Urinary bladder (tissue), 4 donors: Measurements from ENCODE around the gene GPS2. TPM values are rescaled to one million over a fixed set of nuclear protein-coding genes. Genes with fewer than 3 reads are reported as not detected.

Experiments used
- DNase-seq: peaks from one replicate; pipeline ENCODE4 v3.0.0-alpha.2; 2015; ENCODE audit errors: extremely low spot score
- H3K27ac ChIP-seq: one replicate; pipeline ENCODE4 v1.5.1; 2013; ENCODE audit warnings: low read depth, mild to moderate bottlenecking, moderate library complexity
- H3K36me3 ChIP-seq: one replicate; pipeline ENCODE4 v1.6.1; 2013; ENCODE audit warnings: mild to moderate bottlenecking, moderate library complexity; ENCODE audit not compliant: insufficient read depth
- H3K4me1 ChIP-seq: one replicate; pipeline ENCODE4 v1.6.1; 2013; ENCODE audit warnings: mild to moderate bottlenecking, moderate library complexity; ENCODE audit not compliant: insufficient read depth
- H3K4me3 ChIP-seq: one replicate; pipeline ENCODE4 v1.5.1; 2013; ENCODE audit warnings: low read depth, low read length
- WGBS: extraction: QIAGEN DNeasy Blood & Tissue Kit; methylation state at CpG from one replicate; pipeline ENCODE4 v1.1.7; 2013; 5-methylcytosine and 5-hydroxymethylcytosine counted together
- polyA plus RNA-seq: library from polyadenylated mRNA; stranded (reverse); fragments of 200-250 nt; gene quantifications from one replicate; pipeline ENCODE4 v1.2.3, GENCODE V29; 2013
- total RNA-seq: library from RNA; depleted of rRNA; stranded (reverse); fragments of >200 nt; gene quantifications from one replicate; pipeline ENCODE4 v1.2.3, GENCODE V29; 2014
- donor health status: healthy with polysubstance abuse.
- donor health status: healthy.

Gene GPS2
- total and polyA plus RNA-seq, 2 donors: 25.0 to 70.2 TPM

DNA sequence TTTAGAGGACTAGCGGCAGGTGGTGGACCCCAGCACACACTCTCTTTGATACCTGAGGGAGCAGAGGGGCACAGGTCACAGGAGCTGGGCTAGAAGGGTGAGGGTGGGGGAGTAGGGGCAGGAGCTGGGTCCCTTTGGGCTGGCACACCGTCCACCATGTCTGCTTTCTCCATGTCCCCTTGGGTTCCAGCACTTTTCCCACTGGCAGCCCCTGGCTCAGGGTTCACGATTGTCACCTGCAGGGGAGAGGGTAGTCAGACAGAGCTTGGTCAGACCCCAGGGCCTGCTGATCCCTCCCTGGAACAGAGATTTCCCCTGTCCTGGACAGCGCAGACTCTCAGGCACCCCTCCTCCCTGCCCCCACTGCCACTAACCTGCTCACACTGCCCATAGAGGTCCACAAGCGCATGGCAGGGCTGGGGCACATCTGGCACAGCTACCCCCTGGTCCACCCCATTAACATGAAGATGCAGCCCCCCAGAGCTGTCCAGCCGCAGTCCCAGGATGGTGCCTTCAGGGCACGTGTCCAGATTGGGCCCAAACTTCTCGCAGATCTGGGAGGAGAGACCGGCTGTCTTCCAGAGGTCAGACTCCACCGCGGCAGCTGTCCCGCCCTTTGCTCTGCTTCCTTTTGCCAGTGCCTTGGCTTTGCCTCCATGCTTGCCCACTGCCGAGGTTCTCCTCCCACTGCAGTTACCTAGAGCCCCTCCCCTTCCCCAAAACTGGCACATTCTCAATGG, 3.1 kb upstream of the GPS2 start:
- no peaks in the 10 kb centered on the region for H3K4me1 ChIP-seq
- H3K4me3 ChIP-seq: no peak overlapping the region
- peaks cover 9% of the 10 kb centered on the region for H3K36me3 ChIP-seq
- no peak for DNase-seq
- H3K27ac ChIP-seq: no peak overlapping the region
- 91% methylated on average over 13 of the region's 13 CpGs for WGBS

DNA sequence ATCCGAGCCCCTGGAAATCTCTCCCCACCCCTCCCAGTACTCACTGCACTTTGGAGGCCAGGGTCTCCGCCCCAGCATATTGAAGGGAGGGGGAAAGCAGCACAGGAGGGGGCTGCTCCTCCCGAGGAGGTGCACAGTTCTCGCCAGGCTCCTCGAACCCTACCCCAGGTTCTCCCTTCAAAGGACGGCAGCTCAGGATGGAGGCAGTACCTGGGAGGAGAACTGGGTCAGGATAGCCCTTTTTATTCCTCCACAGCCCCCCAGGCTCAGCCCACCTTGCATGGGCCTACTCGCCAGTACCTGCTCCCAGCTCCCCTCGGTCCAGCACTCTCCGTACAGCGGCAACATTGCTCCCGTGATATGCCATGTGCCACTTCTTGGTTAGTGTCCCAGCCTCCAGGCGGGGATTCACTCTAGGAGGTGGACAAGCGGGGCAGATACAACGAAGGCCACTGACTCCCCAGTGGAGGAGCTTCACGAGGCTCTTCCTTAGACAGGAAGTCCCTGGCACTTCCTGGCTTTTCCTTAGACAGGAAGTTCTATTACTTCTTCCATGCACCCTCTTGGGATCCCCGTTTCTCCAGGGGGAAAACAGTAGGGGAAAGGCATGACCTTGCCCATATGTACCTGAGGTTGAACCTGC, 2.1 kb upstream of the GPS2 start:
- H3K36me3 ChIP-seq: peaks cover 9% of the 10 kb centered on the region
- no peak overlapping the region for H3K27ac ChIP-seq
- 85% methylated on average over 16 of the region's 16 CpGs for WGBS
- no peak overlapping the region for H3K4me3 ChIP-seq
- no peak for DNase-seq
- H3K4me1 ChIP-seq: no peaks in the 10 kb centered on the region

DNA sequence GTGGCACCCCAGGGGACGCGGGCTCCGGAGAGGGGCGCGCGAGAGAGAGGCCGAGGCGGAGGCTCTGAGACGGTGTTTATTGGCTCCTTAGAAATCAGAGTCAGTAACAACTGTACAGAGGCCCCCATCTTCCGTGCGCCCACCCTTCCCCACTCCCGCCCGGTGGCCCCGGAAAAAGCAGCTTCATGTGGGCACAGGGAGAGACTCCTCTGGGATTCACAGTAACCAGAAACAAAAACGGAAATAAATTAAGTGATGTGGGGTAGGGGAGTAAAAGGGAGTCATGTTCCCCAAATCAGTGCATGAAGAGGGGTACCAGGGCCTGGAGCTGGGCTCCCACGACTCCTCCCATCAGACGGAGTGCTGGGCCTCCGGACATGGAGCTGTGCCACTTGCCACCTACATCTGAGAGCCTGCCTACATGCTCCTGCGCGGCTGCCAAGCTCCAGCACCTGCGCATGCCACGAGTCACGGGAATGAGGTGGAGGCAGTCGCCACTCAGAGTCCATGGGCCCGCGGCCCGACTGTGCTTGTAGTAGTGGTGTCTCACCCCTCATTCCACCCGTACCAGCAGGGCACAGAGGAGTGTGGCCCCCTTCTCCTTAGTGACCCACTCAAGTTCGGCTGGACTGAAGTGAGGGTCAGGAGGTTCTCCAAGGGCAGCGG, 543 bp upstream of the GPS2 start:
- Histone ChIP-seq H3K4me1 (no peaks in the 10 kb centered on the region), H3K27ac (peak overlapping the region; percentile 95), H3K4me3 (peak overlapping the region; percentile 92), H3K36me3 (peaks cover 12% of the 10 kb centered on the region)
- no peak for DNase-seq
- WGBS: 38% methylated on average over 30 of the region's 30 CpGs

DNA sequence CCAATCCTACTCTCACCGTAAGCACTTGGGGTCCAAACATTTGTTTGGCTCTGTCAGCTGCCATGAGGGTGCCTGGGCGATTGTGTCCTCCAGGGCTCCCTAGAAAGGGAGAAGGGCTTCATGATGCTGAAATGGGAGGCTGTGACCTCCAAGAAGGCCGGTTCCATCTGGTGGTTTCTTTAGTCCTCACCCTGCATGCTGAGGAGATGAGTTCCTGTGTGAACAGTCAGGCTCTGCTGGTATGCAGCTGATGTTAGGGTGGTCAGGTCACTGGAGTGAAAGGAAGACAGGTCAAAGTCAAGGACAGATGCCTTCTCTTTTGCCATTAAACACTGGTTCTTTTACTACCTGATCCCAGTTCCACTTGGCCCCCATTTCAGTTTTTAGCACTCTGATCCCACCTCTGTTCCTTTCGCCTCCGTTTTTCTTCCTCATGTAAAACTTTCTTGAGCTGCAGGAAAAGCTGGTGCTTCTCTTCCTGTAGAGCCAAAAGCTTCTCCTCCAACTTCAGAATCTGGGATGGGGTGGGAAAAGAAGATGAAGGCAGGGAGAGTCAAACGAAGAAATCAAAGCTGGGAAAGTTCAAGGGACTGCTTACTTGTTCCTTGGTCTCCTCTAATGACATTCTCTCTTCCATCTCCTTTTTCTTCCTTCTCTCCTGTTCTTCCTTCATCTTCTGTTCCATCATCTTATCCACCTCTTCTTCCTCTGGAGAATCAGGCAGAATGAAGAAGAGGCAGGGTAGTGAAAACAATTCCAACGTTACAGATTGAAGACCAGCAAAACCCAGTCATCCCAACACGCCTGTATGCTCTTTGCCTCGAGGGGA, 1.1 kb downstream of the GPS2 start:
- peak overlapping the region; percentile 92 for H3K4me3 ChIP-seq
- peak overlapping the region; percentile 95 for H3K27ac ChIP-seq
- peaks cover 11% of the 10 kb centered on the region for H3K36me3 ChIP-seq
- WGBS: 48% methylated on average over 9 of the region's 9 CpGs
- no peak for DNase-seq
- H3K4me1 ChIP-seq: no peaks in the 10 kb centered on the region

DNA sequence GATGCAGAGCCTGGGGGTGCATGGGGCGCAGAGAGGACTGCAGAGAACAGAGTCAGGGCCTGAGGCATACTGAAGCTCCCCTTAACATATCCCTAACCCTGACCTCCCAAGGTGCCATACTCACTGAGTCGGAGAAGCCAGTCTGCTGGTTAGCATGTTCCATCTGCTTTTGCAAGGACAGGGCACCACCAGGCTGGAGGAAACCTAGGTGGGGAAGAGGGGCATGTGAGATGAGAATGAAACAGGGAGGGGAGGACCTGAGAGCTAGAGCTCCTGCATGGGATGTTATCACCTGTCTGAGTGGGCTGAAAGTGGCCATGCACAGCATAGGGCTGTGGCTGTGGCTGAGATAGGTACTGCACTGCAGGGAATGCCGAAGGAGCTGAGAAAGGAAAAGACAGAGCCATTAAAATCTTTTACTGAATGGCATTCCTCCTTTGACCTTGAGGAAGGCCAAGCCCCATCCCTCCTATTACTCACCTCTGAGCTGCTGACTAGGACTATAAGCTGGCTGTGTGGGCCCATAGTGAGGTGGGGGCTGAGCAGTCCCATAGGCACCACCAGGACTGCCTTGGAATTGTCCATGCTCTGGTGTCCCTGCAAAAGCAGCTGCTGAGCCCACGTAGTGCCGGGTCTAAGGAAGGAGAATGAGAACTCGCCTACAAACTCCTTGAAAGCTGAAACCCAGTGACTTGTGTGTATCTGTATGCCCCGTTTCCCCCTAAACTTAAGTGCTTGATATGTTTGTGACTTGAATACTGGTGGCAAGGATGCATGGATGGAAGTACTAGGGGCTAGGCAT, 1.9 kb downstream of the GPS2 start:
- Histone ChIP-seq H3K4me3 (no peak overlapping the region), H3K36me3 (peaks cover 9% of the 10 kb centered on the region), H3K4me1 (no peaks in the 10 kb centered on the region), H3K27ac (no peak overlapping the region)
- DNase-seq: no peak
- WGBS: 88% methylated on average over 7 of the region's 7 CpGs

DNA sequence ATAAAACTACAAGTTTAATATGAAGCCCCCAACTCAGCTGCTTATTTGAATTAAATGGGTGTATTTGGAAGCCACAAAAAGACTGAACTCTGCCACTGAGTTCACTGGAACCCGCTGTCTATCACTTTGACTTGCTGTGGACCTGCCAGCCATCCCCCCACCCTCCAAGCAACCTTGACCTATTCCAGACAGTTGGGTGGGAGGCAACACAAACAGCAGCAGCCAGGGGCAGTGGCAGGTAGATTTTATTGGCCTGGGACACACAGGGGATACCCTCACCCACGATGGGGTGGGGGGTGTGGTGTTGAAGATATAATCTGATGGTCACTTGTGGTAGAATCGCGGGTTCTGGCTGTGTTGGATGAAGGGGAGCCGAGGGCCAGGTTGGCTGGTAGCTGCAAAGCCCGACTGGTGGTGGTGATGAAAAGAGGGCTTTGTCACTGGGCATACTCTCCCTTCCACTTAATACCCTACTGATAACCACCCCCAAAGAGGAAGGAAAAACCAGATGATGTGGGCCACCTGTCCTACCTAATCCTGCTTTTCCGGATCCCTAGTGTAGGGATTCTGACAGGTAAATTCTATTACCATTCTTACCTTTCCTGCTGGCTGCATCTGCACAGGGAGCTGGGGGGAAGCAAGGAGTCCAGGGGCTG, 2.6 kb downstream of the GPS2 start:
- no peaks in the 10 kb centered on the region for H3K4me1 ChIP-seq

DNA sequence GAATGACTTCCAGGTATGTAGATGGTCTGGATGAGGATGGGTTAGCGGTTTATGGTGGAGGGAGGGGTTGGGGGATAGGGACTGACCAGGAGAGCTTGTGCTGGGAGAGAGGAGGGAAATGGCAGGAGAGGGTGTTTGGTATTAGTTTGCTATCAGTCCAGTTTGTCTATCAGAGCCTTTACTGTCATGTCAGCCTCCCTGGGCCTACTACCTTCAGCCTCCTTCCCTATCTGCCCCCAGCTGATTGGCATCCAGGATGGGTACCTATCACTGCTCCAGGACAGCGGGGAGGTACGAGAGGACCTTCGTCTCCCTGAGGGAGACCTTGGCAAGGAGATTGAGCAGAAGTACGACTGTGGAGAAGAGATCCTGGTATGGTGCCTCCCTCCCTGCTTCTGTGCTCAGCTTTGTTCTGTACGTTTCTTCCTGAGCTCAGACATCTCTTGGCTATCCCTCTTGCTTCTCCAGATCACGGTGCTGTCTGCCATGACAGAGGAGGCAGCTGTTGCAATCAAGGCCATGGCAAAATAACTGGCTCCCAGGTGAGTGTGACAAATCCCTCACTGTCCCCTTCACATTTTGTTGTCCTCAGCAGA, 4.0 kb downstream of the GPS2 start:
- H3K27ac ChIP-seq: no peak overlapping the region
- no peak for DNase-seq
- no peak overlapping the region for H3K4me3 ChIP-seq
- H3K4me1 ChIP-seq: no peaks in the 10 kb centered on the region
- 82% methylated on average over 7 of the region's 7 CpGs for WGBS
- H3K36me3 ChIP-seq: peaks cover 6% of the 10 kb centered on the region

More for the DNA sequence above, 2.6 kb downstream of the GPS2 start:
- DNase-seq: no peak
- Histone ChIP-seq H3K27ac (no peak overlapping the region), H3K4me3 (no peak overlapping the region), H3K36me3 (peaks cover 9% of the 10 kb centered on the region)
- 68% methylated on average over 7 of the region's 7 CpGs for WGBS

DNA sequence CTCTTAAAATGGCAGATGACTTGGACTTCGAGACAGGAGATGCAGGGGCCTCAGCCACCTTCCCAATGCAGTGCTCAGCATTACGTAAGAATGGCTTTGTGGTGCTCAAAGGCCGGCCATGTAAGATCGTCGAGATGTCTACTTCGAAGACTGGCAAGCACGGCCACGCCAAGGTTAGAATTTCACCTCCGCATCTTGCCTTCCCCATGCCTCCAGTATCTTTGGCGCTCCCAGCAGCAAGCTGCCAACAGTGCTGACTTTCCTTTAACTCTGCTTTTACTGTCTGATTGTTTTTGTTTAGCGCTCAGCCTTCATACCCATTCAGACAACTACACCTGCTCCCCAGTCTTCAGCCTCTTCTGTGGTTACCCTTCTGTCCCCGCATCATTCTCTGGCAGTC, 5.5 kb downstream of the GPS2 start:
- no peak for DNase-seq
- WGBS: 90% methylated on average over 12 of the region's 12 CpGs
- H3K27ac ChIP-seq: no peak overlapping the region
- peaks cover 6% of the 10 kb centered on the region for H3K36me3 ChIP-seq
- no peaks in the 10 kb centered on the region for H3K4me1 ChIP-seq
- H3K4me3 ChIP-seq: no peak overlapping the region

DNA sequence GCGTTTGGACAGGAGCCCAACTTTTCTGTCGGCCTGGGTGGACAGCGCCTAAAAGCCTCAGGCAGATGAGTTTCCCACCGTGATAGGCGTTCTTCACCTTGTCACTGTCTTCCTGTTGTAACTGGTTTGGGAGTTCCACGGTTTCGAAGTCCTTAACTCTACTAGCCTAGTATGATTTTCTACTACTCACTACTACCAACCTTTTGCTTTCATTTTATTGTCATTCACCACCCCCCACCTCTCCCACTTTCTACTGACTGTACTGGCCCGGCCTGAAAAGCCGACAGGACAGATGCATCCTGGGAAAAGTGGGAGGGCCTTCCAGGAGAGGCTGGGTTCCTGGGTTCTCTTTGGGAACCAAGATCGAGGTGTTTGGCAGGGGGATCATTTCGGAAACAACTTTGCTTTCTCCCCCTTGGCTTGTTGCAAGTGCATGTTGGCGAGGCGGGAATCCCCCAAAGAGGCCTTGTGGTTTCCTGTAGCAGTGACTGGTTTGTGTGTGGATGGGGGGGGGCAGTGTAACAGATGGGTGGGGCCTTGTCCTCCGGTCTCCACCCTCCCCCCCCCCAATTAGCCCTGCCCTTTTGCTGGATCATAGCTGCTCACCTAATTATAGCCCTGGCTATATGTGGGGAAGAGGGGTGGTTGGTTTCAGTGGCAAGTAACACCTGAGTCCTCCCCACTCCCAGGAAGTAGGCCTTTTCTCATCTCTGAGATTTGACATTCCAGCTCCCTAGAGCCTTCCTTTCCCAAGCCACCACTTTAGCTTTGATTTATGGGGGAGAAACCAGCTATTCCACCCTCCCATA, 6.3 kb downstream of the GPS2 start:
- Histone ChIP-seq H3K4me3 (peak overlapping the region; percentile 93), H3K4me1 (no peaks in the 10 kb centered on the region), H3K36me3 (peaks cover 6% of the 10 kb centered on the region), H3K27ac (peak overlapping the region; percentile 98)
- WGBS: under 1% methylated on average over 14 of the region's 14 CpGs
- peak; percentile 62 for DNase-seq

DNA sequence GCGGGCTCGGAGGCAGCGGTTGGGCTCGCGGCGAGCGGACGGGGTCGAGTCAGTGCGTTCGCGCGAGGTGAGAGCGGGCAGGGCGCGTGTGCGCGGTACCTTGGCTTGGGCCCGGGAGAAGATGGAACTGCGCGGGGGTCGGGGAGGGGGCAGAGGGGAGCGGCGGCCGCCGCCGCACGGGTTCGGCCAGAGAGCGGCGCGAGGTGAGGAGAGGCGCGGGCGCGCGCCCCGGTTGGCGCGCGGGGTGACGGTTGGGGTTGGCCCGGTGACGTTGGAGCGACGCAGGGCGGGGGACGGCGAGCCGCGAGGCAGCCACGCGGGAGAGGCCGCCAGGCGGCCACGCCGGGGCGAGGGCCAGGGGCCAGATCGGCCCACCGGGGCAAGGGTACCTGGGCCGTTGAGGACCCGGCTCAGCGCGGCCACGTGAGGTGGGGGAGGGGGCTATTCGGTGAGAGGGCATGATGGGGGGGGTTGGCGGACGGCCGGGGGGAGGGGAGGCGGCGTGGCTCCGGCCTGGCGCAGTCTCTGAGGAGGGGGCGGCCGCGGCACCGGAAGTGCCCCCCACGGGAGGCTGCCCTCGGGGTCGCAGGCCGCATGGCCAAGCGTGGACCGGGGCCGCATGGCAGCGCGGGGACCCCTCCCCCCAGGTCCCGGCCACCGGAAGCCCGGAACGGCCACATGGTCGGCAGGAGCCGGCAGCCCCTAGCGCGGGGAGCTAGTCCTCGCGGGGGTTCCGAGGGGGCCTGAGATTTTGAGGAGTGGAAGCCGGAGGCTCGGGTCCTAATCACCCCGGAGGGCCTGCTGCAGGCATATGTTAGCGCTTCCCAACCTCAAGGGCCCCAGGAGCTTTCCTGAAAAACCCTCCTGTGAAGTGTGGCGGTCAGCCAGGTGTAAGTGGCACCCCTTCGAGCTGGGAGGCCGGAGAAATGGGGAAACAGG, 7.2 kb downstream of the GPS2 start:
- WGBS: under 1% methylated on average over 103 of the region's 104 CpGs
- H3K27ac ChIP-seq: peak overlapping the region; percentile 98
- H3K4me3 ChIP-seq: peak overlapping the region; percentile 93
- no peak for DNase-seq
- H3K36me3 ChIP-seq: peaks cover 6% of the 10 kb centered on the region
- no peaks in the 10 kb centered on the region for H3K4me1 ChIP-seq
